WI38 (cell line): Measurements from ENCODE around the gene ATP2C1.

Source experiments
- H3K4me3 ChIP-seq: 2 replicates; pipeline ENCODE4 v1.5.1; 2011; ENCODE audit warnings: low read depth, mild to moderate bottlenecking, control low read depth, low read length
- CTCF ChIP-seq: IDR thresholded peaks from 2 replicates; pipeline ENCODE4 v1.5.1; 2012; ENCODE audit warnings: low read depth, mild to moderate bottlenecking, control low read depth, low read length

Gene ATP2C1

DNA sequence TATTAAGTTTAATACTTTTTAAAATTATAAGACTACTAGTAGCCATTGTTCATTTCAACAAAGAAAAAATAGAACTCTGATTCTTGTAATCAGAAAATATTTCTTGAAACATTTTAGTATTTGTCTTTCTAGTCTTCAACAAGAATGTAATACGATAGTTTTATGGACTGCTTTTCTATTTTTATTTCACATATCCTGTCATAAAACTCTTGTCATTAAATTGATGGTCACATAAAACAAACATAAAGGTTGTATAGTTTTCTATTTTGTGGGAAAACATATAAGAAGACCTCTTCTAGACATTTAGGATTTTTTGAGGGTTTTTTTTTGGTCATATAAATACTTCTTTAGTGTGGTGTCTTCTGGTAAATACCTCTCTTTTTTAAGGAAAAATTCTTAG lies 62.4 kb downstream of the ATP2C1 start:
- H3K4me3 ChIP-seq = no peak overlapping the region
- no peak for TF ChIP-seq CTCF

DNA sequence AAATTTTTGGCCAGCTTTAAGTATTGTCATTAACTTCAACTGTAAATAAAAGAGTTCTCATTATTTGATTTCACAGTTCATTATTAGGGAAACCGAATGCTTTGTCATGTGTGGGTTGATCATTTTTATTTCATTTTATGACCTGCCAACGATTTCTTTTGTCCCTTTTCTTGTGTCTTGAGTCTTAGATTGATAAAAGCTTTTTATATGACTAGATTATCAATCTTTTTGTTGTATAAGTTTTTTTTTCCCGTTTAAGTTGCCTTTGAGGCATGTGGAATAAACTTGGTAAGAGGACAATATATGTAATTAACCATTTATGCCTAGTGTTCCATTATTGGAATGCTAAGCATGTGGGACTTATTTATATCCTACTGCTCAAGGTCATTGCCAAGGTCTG lies 62.8 kb downstream of the ATP2C1 start:
- no peak overlapping the region for H3K4me3 ChIP-seq

GRCh38 chr3:130960139-130960795 lies 66.4 kb downstream of the ATP2C1 start:
- no peak overlapping the region for H3K4me3 ChIP-seq
- TF ChIP-seq CTCF = no peak

More for the DNA sequence above, 62.8 kb downstream of the ATP2C1 start:
- no peak for TF ChIP-seq CTCF

DNA sequence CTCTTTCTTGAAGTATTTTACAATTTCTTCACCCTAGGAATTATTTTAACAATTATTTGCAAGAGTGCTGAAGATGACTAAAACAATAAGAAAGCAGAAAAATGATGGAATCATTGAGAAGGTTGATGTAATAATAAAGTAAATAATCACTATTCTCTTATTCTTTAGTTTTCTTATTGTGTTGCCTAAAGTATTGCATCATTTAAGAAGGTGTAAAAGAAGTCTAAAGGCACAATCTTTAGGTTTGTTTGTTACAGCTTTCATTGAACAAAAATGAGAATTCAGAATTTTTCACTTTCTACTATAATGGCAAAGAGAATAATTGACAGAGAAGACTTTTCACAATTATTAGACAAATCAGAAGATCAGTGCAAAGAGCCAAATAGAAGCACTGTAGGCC lies 67.6 kb downstream of the ATP2C1 start:
- no peak for TF ChIP-seq CTCF
- no peak overlapping the region for H3K4me3 ChIP-seq

- H3K4me3 ChIP-seq = no peak overlapping the region
- no peak for TF ChIP-seq CTCF
Measured at GRCh38 chr3:130963444-130963843, 69.6 kb downstream of the ATP2C1 start.

DNA sequence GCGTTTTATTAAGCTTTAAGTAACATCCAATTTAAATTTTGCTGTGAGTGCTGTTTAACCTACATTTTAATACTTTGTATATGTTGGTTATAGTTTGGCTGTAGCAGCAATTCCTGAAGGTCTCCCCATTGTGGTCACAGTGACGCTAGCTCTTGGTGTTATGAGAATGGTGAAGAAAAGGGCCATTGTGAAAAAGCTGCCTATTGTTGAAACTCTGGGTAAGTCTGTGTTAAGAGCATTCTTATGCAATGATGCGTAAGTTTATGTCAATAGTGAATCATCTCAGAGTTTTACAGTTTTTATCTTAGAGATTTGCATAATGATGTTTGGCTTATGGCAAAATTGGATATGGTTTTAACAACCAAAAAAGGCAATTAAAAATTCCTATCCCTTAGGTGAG lies 70.0 kb downstream of the ATP2C1 start:
- no peak for TF ChIP-seq CTCF
- H3K4me3 ChIP-seq = no peak overlapping the region

GRCh38 chr3:130967281-130967680 lies 73.4 kb downstream of the ATP2C1 start:
- TF ChIP-seq CTCF = no peak
- H3K4me3 ChIP-seq = no peak overlapping the region
